ENCODE data around the gene RAB39B. TPM values are rescaled to one million over a fixed set of nuclear protein-coding genes. Genes with fewer than 3 reads are reported as not detected.

Gene RAB39B
- total RNA-seq, 1 experiment from 2014 or later, result 2.6 TPM

DNA sequence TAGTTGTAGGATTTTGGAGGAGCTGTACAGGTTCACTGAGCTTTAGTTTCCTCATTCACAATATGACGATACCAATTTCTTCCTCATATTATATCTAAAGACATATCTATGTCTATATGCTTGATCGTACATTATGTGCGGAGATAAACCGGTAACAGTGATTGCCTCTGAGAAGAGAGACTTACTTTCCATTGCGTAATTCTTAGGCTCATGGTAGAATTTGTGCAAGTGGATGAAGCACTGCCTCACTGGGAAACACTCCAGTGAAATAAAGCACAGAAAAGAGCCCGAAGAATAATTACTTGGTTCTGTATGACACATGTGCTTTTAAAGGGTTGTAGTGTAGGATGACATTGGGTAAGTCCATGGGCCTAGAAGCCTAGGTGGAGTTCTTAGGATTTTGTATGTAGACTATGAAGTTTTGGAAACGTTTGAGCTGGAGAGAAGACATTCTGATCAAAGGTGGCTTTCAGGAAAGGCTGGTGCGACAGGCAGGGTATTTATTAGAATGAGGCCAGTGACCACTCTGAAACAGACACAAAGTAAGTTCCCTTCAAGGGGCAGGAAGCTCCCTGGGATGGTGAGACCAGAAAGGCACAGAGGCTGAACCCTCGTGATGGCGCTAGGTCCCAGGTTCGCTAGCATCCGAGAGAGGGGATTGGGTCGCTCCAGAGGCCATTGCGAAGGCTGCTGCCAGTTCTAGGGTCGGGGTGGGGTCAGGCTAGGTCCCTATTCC, 48.7 kb downstream of the RAB39B start:
- no peak for DNase-seq (ENCODE audit: low spot score)

DNA sequence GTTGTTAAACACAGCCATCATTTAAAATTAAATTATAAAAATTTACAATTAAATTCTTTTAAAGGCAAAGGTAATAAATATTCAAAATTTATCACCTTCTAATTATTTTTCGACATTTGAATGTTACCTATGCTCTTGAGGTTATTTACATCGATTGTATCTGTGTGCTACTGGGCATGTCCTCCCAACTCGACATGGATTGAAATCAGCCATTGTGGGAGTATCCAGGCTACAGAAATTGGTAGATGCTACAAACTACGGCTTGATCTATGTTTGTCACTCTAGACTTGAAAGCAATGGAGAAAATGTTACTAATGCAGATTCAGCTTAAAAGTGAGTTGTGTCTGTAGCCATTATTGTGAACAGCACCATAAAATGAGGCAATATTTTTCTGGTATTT, 50.6 kb downstream of the RAB39B start:
- no peak for DNase-seq (ENCODE audit: low spot score)

DNA sequence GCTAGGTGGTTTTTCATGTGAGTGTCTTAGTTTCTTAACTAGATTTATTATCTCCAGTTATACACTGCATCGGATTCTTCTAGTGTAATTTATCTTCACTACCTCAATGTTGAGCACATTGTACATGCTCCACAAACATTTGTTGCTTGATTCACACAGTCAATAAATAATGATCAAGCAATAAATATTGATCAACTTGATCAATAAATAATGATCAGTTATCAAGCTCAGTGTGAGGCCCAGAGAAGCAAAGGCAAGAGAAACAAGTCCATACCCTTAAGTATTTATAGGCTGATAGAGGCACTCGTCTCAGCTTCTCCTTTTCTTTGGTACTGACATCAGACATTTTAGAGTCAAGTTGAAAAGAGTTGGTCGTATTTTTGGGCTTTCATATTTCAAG, 53.1 kb downstream of the RAB39B start:
- no peak for DNase-seq (ENCODE audit: low spot score)

Other genes with a start within 250 kb of the RAB39B start
- 2.5 and 2.8 TPM in 2 replicates for gene F8, start 241.8 kb downstream of the RAB39B start, total RNA-seq (2014; rRNA removed; shearing (Covaris generic))
- gene FUNDC2, start 237.6 kb downstream of the RAB39B start, total RNA-seq (2014; rRNA removed; shearing (Covaris generic)), result 61.2 and 73.0 TPM in 2 replicates
- gene CMC4, start 193.4 kb downstream of the RAB39B start, total RNA-seq (2014; rRNA removed; shearing (Covaris generic)), result 20.4 and 29.7 TPM in 2 replicates
- gene MTCP1, start 193.4 kb downstream of the RAB39B start, total RNA-seq (2014; rRNA removed; shearing (Covaris generic)), result 4.1 and 4.5 TPM in 2 replicates
- 7.5 and 10.2 TPM in 2 replicates for gene BRCC3, start 193.0 kb downstream of the RAB39B start, total RNA-seq (2014; rRNA removed; shearing (Covaris generic))
- 126 and 140 TPM in 2 replicates for gene VBP1, start 48.0 kb downstream of the RAB39B start, total RNA-seq (2014; rRNA removed; shearing (Covaris generic))
- 31.6 and 44.7 TPM in 2 replicates for gene CLIC2, start 70.1 kb upstream of the RAB39B start, total RNA-seq (2014; rRNA removed; shearing (Covaris generic))
- gene F8A2, start 117.6 kb upstream of the RAB39B start, total RNA-seq (2014; rRNA removed; shearing (Covaris generic)), result not detected in 2 replicates
- 0.41 and 5.0 TPM in 2 replicates for gene F8A3, start 194.1 kb upstream of the RAB39B start, total RNA-seq (2014; rRNA removed; shearing (Covaris generic))